ENCODE results near the gene CSH2.

Gene CSH2

DNA sequence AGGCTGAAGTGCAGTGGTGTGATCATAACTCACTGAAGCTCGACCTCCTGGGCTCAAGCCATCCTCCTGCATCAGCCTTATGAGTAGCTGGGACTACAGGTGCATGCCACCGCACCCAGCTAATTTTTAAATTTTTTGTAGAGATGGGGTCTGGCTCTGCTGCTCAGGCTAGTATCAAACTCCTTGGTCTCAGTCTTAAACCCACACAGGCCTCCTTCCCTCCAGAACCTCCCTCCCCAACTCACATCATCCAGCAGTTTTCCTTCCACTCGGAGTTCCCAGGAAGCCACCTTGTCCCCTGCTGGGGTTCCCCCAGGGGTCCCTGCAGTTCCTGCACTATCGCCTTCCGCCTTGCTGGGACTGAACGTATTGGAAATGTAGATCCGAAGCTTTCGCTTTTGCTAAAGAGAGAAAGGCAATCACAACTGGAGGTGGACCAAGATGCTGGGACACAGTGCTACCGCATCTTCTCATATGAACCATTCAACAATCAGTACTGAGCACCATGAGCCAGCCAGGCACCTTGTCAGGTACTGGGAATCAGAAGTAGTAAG lies 38.2 kb downstream of the CSH2 start:
- TF ChIP-seq, protein P1, sequence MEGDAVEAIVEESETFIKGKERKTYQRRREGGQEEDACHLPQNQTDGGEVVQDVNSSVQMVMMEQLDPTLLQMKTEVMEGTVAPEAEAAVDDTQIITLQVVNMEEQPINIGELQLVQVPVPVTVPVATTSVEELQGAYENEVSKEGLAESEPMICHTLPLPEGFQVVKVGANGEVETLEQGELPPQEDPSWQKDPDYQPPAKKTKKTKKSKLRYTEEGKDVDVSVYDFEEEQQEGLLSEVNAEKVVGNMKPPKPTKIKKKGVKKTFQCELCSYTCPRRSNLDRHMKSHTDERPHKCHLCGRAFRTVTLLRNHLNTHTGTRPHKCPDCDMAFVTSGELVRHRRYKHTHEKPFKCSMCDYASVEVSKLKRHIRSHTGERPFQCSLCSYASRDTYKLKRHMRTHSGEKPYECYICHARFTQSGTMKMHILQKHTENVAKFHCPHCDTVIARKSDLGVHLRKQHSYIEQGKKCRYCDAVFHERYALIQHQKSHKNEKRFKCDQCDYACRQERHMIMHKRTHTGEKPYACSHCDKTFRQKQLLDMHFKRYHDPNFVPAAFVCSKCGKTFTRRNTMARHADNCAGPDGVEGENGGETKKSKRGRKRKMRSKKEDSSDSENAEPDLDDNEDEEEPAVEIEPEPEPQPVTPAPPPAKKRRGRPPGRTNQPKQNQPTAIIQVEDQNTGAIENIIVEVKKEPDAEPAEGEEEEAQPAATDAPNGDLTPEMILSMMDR (IDR thresholded peaks at IDR 0.05; ENCODE audit: low read depth, low read length) = no peak
- no peak for DNase-seq (ENCODE audit: extremely low read depth, low read depth)

DNA sequence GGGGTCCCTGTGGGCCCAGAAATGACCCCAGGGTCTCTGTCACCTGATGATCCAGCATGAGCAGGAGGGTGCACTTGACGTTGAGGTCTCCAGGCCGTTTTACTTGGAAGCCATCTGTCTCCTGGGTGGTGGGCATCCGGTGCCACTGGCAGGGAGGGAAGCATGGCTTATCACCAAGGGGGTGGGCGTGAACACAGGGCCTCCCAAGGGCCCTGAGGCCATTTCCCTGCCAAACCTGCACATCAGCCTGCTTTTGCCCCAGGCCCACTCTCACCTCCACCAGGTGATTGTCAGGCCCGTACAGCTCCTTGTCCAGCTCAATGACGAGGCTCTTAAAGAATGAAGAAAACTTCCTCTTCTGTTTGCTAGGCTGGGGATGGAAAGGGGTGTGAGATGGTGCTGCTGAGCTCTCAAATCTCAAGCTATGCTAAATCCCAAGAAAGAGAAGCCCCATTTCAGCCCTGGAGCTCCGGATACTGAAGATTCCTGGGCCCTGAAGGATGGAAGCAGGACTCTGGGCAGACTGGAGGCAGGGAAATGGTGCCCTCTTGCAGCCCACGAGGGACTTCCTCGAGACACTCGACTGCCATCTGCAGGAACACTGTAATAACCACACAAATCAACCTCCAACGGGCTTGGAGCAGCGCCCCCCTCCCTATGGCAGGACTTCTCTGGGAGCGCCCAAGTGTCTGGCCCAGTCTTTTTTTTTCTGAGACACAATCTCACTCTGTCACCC lies 38.9 kb downstream of the CSH2 start:
- TF ChIP-seq, protein P1 (IDR thresholded peaks at IDR 0.05; ENCODE audit: low read depth, low read length) = peak; percentile 65
- no peak for DNase-seq (ENCODE audit: extremely low read depth, low read depth)

DNA sequence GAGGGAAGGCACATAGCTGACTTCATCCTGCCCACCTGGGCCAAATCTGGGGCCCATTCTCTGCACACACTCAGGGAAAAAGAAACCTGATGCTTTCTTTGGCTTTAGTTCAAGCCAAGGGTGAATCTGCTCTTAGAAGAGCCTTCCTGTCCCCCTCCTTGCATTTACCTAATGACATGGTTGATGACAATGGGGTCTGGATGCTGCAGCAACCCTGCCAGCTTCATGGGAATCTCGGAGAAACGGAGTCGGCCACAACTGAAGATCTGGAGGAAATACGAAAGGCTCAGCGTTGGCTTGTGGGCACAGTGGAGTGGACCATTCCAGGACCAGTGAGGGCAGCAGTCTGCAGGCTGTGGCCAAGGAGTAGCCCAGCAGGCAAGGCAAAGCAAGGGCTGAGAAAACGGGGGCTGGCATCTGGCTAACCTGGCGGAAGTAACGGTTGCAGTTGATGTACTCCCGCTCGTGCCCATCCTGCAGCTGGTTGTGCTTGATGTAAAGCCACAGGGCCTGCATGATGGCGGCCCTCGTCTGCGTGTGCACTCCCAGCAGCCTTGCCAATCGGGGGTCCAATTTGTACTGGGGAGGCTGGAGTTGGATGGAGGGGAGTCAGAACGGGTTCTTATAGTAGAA lies 39.6 kb downstream of the CSH2 start:
- TF ChIP-seq, protein P1 (IDR thresholded peaks at IDR 0.05; ENCODE audit: low read depth, low read length) = no peak
- no peak for DNase-seq (ENCODE audit: extremely low read depth, low read depth)

DNA sequence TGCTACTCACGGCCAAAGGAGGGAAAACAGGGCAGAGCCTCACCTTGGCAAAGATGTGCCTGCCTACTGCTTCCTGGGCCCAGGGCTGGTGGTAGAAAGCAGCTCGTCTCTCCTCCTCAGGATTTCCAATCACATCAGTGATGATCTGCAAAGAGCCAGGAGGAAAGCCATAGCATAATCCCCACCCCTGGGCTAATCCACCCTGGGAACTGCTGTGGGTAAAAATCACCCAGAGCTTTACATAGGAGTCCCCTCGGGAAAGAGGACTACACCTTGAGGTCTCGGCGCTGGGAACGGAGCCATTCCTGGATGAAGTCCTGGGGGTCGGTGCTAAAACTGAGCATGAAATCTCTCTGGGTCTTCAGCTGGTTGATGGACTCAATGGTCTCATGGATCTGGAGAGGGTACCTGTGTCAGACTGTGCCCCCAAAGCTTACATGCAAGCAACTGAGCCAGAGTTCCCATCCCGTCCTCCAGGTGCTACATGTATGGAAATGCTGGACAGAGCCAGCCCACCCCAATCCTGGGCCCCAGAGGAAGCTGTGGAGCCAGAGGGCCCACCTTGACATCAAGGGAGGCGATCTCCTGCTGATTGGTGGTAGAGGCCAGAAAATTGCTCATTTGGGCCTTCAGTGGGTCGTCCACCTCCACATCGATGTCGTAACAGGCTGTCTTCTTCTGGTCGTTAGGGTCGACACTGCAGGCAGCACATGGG lies 40.3 kb downstream of the CSH2 start:
- DNase-seq (ENCODE audit: extremely low read depth, low read depth) = no peak
- TF ChIP-seq, protein P1 (IDR thresholded peaks at IDR 0.05; ENCODE audit: low read depth, low read length) = no peak

DNA sequence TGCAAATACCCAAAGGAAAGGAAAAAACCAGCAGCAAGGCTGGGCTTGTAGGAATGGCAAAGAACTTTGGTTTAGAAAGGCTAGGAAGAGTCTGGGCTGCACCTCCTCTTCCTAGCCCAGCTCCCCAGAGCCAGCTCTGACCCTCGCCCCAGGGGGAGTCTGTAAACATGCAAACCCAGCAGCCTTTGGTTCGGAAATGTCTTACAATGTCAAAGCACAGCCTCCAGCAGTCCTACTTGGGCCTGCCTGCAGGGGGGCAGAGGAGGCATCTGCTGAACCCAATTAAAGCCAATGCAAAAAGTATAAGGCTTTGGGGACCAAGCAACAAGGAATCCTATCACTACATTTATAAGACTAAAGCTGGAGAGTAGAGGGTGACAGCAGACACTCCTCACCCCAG lies 41.0 kb downstream of the CSH2 start:
- DNase-seq (ENCODE audit: extremely low read depth, low read depth) = no peak
- TF ChIP-seq, protein P1 (IDR thresholded peaks at IDR 0.05; ENCODE audit: low read depth, low read length) = no peak

DNA sequence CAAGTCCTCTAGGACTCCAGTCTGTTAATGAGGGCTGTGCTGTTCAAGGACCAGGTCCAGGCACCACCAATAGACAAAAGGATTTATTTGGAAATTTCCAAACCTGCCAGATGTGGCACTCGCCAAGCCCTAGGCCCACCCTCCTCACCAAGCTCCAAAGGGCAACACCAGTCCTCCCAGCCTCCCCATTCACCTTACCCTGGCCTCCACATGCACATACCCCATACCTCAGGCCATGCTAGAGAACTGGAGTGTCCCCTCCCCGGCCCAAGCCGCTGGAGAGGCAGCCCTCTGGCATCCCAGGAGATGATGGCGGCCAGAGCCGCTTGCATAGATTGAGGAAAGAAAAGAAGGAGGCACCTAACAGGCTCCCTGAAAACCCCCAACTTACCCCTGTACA lies 41.5 kb downstream of the CSH2 start:
- DNase-seq (ENCODE audit: extremely low read depth, low read depth) = no peak
- TF ChIP-seq, protein P1 (IDR thresholded peaks at IDR 0.05; ENCODE audit: low read depth, low read length) = no peak

DNA sequence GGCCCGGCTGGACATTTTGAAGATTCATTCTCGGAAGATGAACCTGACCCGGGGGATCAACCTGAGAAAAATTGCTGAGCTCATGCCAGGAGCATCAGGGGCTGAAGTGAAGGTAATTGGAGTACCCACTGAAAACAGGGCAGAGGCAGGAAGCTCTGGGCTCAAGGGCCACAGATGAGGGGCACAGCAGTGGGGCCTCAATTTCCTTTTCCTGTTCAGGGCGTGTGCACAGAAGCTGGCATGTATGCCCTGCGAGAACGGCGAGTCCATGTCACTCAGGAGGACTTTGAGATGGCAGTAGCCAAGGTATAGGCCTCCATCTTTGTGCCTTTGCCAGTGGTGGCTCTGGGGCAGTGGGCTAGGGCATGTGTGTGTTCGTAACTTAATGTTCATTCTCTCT lies 42.0 kb downstream of the CSH2 start:
- TF ChIP-seq, protein P1 (IDR thresholded peaks at IDR 0.05; ENCODE audit: low read depth, low read length) = no peak
- DNase-seq (ENCODE audit: extremely low read depth, low read depth) = no peak
